Kidney glomerular epithelial cell (primary cell): Measurements from ENCODE around the gene PSMG2.
A peak's percentile ranks its signal among the peaks of the same experiment; 100 is the strongest.
"Not testable (repeated sequence)": the region's sequence is repeated elsewhere in the genome, so short reads cannot be mapped to it uniquely, and the experiment has no call there.

Source experiments
- DNase-seq: peaks from one replicate; lab custom pipeline; 2025; lab: John Stamatoyannopoulos, UW

PSMG2 gene

DNA sequence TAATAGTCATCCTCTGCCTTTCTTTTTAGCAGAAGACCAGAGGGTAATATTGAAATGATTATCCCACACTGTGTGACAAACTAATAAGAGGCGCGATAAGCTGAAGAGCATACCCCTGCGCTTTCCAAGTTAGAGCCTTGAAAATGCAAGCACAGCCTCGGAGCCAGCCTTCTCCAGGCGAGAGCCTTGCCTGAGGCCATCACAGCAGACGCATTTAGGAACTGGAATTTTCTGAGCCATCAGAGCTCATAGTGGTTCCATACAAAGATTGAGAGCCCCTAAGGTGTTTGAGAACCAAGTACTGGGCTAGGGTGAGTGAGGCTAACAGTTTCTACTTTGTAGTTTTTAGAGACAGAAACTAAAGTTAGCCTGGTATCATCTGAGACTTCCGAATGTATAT is 19.9 kb downstream of the PSMG2 start:
- DNase-seq = no peak

GRCh38 chr18:12726331-12726730 is 23.5 kb downstream of the PSMG2 start:
- DNase-seq = no peak

GRCh38 chr18:12726774-12727550 is 24.1 kb downstream of the PSMG2 start:
- peak; percentile 45 for DNase-seq

DNA sequence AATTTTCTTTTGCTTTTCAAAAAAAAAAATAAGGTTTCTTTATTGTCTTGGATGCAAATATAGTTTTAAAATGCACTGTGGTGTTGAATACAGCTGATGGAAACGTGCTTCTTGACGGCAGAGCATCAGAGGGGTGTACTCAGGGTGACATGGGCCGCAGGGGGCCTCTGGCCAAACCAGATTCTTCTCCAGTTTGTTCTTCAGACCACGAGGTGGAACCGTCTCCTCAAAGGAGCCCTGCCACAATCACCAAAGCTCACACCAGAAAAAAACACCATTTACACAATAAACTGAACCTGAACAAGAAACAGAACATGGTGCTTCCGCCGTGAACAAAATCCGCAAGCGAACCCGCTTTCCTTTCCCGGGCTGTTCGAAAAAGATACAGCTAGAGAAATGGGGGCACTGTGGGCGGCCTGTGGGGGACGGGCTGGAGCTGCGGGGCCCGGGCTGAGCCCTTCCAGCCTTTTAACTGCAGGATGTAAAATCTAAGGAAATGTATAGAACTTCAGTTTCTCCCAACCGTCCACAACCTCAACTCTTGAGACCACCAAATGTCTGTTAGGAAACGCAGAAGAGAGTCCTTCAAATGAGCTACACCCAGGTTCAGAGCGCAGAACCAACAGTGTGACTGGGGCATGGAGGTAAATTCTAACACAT is 34.5 kb downstream of the PSMG2 start:
- DNase-seq = no peak

GRCh38 chr18:12741351-12741750 is 38.5 kb downstream of the PSMG2 start:
- no peak for DNase-seq

DNA sequence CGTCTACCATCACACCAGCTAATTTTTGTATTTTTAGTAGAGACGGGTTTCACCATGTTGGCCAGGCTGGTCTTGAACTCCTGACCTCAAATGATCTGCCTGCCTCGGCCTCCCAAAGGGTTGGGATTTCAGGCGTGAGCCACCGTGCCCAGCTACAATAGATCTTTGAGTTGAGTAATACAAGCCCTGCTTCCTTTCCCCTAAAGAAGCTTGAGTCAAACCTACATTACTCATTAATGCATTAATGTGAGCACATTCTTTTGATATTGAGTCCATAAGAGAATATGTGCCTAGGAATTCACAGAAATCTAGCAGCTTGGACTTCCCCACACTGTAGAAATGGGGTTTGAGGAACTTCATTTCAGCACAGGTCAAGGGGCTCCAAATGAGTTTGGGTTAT is 39.6 kb downstream of the PSMG2 start:
- no peak for DNase-seq

DNA sequence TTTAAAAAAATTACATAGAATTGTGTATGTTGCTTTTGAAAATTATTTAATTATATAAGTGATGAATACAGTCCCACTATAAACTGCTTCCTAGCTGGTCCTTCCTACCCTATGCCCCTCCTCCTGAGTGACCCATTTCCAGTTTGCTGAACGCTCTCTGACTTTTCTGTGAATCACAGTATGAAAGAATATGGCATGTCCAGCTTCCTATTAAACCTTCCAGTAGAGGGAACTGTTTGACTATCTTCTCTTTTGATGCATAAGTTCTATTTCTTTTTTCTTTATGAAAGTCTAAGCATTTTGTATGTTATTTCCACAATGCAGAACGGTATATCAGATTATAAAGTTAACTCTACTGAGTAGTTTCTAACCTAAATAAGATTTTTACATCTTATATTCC is 41.3 kb downstream of the PSMG2 start:
- DNase-seq = peak; percentile 72

GRCh38 chr18:12745095-12745795 is 42.4 kb downstream of the PSMG2 start:
- no peak for DNase-seq

- DNase-seq = no peak
Measured at GRCh38 chr18:12747530-12748315, 44.9 kb downstream of the PSMG2 start.

- DNase-seq = no peak
Measured at GRCh38 chr18:12748671-12749070, 45.8 kb downstream of the PSMG2 start.

DNA sequence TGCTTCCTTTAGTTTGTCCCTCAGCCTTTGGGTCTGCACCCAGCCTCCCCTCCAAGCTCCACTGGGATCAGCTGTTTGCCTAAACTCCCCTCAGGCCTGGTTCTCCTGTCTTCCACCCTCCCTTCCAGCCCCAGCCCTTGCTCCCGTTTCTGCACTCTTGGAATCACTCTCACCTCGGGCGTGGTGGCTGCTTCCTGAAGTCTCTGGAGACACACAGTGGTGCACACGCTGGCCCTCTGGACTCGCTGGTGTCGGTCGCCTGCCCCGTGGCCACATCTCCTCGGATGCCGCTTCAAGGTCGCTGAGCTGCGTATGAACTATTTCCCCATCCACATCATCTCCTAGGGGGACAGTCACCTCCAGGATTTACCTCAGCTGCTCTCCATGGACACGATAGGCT is 46.3 kb downstream of the PSMG2 start:
- no peak for DNase-seq

DNA sequence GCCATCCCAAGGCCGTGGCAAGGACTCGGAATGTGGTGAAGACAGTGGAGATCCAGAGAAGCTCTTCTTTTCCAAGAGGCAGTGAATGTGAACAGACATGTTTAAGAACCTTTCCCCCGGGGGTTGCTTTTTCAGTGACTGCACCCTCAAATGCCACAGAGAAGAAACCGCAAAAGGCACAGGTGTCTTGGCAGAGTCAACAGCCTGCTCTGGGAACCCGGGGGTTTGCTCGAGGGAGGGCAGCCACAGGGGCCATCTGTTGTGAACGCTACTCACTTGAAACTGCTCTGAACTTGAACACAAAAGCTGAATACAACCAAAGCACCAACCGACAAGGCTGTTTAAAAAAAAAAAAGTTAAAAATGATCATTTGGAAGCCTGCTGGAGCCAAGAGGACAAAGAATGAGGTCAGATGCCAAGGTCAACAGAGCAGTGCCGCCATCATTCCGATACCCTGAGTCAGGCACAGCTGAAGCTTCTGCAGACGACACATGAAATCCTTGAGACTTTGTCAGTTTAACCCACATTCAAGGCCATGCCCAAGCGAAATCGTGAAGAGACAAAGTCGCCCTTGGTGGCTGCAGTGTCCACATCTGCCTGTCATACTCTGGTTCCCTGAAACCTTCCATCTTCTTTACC is 47.4 kb downstream of the PSMG2 start:
- DNase-seq = no peak

DNA sequence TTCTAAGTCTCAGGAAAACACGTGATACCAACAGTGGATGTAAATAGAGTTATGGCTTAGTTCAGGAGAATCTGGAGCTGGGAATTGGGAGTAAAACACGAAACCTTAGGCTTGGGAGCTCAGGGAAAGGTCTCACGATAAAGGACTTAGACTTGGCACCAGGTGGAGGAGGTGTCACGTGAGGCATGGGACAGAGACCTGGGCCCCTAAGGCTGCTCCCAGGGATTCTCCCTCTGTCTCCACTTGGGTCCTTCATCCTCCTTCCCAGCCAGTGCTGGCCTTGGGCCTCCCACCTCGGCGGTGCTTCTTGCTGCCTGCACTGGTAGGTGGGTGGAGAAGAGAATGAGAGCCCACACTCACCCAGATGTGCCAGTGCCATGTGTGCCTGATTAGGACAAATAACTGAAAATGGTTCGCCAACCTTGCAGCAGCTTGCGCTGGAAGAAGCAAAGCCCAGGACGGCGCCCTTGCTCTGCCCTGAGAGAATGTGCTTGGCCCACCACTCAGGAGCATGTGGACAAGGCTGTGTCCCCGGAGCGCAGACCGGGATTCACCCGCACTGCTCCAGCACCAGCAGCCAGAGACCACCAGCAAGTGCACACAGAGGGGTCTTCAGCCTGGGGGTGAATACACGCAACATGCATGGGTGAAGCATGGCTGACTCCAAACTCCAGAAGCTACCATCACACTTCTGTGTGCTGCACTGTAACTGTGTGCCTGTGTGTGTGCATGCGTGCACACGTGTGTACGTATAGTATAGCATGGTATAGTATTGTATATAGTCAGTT is 48.1 kb downstream of the PSMG2 start:
- no peak for DNase-seq

GRCh38 chr18:12751503-12751884 is 48.7 kb downstream of the PSMG2 start:
- DNase-seq = no peak

- DNase-seq = no peak
Measured at GRCh38 chr18:12751891-12752290, 49.0 kb downstream of the PSMG2 start.

DNA sequence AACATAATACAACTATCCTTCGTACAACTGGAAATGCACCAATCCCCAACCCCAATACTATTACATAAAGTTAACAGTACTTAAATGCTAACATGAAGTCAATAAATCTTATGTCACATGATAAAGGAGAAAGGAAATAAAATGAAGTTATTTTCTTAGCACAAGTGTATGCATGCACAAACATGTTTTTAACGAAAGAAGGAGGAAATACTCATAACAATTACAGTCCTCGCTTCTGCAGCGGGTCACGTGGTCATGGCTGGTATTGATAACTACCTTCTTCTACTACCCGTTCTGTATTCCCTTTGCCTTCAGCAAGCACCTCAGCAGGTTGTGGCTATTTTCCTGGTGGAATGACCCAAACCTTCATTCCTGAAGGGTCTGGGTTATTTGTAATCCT is 51.7 kb downstream of the PSMG2 start:
- DNase-seq = no peak

DNA sequence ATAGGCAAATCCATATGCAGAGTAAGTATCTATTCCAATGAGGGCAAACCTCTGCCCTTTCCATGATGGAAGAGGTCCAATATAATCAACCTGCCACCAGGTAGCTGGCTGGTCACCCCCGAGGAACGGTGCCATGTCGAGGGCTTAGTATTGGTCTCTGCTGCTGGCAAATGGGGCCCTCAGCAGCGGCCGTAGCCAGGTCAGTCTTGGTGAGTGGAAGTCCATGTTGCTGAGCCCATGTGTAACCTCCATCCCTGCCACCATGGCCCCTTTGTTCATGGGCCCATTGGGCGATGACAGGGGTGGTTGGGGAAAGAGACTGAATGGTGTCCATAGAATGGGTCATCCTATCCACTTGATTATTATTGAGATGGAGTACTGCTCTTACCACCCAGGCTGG is 52.8 kb downstream of the PSMG2 start:
- not testable (repeated sequence) for DNase-seq

- DNase-seq = not testable (repeated sequence)
Measured at GRCh38 chr18:12756619-12757239, 53.9 kb downstream of the PSMG2 start.

GRCh38 chr18:12758566-12758965 is 55.7 kb downstream of the PSMG2 start:
- not testable (repeated sequence) for DNase-seq

GRCh38 chr18:12765126-12765525 is 62.3 kb downstream of the PSMG2 start:
- DNase-seq = no peak

GRCh38 chr18:12765586-12765985 is 62.7 kb downstream of the PSMG2 start:
- no peak for DNase-seq
